ENCODE measurements around the gene CNR1.
"Not testable (repeated sequence)": the region's sequence is repeated elsewhere in the genome, so short reads cannot be mapped to it uniquely, and the experiment has no call there.

The CNR1 gene

GRCh38 chr6:88165844-88166492 is at the start of gene CNR1:
CNR1 (minus strand) TSS chr6:88166347; CDS start chr6:88145274, 21,073 bp downstream.
- DNase-seq: peak; percentile 71

DNA sequence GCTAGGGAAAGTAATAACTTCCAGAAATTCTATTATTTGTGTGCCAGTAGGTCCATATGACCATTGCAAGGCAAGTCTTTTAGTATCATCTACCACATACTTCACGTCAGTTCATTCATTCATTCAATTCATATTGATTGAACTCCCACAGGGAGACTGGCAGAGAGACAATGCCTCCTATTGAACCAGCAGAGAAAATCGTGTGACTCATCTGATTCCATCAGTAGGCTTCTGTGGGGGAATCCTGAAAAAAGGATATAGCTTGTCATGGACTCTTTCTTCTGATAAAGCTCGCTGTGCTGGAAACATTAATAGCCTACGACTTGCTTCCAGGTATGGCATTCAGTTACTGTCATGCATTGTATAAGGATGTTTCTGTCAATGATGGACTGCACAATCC is 45.3 kb upstream of the CNR1 start:
- DNase-seq: no peak

DNA sequence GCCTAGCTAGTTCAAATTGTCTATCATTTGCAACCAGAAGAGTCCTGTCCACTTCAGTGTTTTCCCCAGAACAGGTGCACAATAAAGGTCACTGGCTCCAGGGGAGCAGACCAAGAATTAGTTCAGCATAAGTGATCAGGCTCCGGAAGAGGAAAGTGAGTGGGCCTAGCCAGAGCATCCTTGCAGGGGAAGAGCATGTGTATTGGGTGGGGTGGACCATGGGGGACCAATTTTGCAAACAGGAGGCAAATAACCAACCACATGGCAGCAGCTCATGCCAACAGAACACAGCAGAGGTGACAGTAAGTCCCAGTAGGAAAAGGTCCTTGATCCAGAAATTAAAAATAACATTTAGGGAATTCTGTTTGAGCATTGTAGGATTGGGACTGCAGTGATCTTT is 43.2 kb upstream of the CNR1 start:
- DNase-seq: no peak

DNA sequence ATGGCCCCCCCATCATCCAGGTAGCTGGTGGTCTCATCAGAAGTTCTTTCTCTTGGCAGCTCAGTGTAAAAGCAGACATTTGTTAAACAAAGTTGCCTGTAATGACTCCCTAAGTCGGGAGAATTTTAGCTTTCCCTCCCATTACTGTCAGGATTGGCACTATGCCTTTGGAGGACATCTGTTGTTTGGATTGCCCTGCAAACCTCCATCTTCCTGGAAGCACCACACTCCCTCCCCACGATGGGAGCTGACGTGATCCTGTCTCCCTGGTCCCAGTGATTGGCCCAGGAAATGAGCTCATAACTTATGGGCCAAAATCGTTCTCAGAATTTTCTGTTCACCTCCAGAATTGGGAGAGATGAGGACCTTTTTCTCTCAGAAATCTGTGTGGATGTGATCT is 42.6 kb upstream of the CNR1 start:
- DNase-seq: peak; percentile 71

- not testable (repeated sequence) for DNase-seq
Measured at GRCh38 chr6:88201734-88202133, 35.6 kb upstream of the CNR1 start.

GRCh38 chr6:88184921-88185320 is 18.8 kb upstream of the CNR1 start:
- no peak for DNase-seq

- DNase-seq: no peak
Measured at GRCh38 chr6:88183471-88183870, 17.3 kb upstream of the CNR1 start.

- DNase-seq: no peak
Measured at GRCh38 chr6:88179692-88180091, 13.5 kb upstream of the CNR1 start.

DNA sequence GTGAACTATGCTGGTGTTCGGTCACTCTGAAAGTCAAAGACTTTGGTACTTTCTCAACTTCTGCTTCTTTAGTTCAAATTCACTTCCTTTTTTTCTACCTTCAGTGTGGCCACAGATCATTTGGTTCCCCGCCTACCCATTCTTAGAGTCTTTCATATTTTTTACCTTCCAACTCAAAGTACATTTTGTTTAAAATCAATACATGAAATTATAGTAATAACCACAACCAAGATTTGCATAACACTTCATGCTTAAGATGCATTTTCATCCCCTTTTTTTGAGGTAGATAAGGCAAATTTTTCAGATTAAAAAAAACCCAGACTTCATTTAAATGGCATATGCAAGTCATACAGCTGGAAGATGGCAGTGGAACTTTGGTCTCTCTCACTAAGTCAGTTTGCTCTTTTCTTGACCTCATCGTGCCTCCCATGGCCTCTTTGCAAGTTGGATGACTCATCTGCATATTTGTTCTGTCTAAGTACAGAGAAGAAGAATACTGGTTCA is 11.9 kb upstream of the CNR1 start:
- DNase-seq: no peak

DNA sequence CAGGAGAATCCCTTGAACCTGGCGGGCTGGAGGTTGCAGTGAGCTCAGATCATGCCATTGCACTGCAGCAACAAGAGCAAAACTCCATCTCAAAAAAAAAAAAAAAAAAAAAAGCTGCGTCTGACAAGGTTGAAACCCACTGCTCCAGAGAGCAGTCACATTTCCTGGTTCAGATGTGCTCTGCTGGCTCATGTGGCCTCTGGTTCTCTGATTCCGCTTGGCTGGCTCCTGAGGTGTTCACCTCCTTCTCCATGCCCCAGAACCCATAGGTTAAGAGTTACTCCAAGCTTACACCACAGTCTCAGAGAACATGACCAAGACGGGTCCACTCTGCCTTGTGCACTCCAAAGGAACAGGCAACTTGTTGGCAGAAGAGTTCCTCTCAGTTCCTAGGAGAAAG is 8.8 kb upstream of the CNR1 start:
- DNase-seq: no peak

- DNase-seq: no peak
Measured at GRCh38 chr6:88171312-88171711, 5.2 kb upstream of the CNR1 start.

DNA sequence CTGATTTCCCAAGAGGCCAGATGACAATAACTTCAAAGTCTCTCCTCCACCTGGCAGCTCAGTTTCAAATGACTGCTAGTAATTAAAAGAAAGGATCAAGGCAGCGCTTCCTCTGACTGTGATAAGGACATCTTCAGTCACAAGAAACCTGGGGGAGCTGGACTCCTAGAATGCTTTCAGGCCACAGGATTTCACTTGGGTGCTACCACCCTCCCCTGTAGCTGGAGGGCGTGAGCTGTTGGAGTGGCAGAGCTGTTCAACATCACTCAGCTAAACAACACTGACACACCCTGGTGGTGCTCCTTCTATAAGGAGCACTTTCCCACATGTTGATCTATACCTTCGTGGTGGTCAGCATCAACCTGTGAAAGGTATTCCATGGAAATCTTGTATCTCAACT is 2.2 kb upstream of the CNR1 start:
- DNase-seq: peak; percentile 19

DNA sequence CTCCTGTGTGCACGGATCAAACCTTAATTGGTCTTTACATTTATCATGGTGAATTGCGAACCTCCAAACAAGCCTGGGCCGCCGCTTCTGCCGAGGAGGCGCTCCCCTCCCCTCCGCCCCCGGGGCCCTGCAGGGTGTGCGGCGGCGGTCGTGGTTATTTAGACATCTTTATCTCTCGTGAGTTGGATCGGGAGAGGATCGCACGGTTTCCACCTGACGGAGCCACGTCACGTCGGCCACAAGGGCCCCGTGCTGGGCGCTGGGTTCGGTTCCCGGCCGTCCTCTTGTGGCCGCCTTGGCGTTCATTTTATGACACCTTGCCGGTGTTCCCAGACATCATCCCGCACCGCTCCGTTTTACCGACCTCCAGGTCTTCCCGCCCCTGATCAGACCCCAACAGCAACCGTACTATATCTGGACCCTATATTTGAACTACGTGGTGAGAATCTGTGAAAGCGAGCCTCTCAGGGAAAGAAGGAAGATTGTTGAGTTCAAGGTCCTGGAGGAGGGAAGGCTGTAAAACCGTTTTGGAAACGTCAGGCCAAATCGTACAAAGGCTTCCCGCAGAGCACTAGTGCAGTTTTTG is 1.3 kb upstream of the CNR1 start:
- no peak for DNase-seq

GRCh38 chr6:88166493-88167351 is 575 bp upstream of the CNR1 start:
- peak; percentile 69 for DNase-seq

- DNase-seq: peak; percentile 68
Measured at GRCh38 chr6:88165087-88165843, 882 bp downstream of the CNR1 start.

DNA sequence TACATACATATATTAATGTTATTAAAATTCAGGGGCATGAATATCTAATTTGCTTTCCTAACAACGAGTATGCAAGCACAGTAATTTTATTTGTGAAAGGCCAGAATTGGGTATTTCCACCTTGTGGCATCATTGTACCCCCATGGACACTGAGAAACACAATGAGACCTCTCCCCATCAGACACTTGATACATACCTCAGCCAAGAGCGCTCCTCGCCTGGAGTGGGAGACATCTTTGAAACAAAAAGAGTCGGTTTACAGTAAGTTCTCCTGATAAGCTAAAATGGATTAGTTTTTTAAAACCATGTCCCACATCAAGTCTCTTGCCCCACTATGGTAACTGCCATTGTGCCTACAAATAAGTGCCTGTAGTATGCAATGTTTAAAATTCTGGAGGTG is 2.1 kb downstream of the CNR1 start:
- no peak for DNase-seq

DNA sequence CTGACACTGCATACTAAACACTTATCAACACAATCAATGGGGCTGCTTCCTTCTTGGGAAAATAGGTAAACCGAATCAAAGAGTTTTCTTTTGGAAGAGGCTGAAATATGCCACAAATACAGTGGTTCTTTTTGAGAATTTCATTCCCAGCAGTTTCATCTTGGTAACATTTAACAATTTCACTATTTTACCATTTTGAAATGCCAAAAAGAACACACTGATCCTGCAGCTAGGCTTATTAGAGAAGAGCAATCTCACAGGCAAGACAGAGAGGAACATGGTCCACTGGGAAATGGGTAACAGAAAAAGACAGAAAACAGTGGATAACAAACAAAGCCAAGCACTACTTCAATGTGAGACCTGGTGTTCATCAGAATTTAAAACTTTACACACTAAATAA is 2.5 kb downstream of the CNR1 start:
- no peak for DNase-seq

DNA sequence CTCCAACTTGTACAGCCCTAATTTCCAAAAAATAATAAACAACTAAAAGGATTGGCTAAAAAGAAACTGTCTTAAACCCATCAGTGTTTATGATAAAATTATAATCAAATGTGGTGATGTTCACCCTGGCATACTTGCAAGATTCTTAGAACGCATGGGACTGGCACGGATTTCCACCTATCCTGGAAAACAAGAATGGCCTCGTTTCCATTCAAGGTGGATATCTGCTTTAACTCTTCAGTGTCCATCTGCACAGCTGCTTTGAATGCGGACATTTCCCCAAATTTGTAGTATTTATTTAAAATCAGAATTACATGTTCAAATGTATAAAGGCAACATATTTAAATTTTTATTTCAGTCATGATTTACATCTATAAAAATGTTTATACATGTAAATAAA is 4.2 kb downstream of the CNR1 start:
- no peak for DNase-seq

DNA sequence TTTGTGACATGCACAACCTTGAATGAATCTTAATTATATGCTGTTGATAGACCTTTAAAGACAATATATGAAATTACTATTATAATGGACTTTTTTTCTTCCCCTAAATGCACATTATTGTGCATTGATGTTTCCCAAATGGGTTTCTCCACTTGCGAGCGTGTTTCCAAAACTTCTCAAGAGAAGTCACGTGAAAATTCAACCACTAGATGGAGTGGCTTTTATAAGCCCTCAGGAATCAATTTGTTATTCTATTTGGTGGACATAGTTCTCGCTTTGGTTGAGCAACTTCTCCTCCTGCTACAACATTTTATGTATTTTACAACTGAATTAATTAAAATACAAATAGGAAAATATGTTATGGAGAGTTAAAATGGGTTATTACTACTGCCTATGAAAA is 9.0 kb downstream of the CNR1 start:
- no peak for DNase-seq

GRCh38 chr6:88145298-88145963 is 20.7 kb downstream of the CNR1 start:
- no peak for DNase-seq

DNA sequence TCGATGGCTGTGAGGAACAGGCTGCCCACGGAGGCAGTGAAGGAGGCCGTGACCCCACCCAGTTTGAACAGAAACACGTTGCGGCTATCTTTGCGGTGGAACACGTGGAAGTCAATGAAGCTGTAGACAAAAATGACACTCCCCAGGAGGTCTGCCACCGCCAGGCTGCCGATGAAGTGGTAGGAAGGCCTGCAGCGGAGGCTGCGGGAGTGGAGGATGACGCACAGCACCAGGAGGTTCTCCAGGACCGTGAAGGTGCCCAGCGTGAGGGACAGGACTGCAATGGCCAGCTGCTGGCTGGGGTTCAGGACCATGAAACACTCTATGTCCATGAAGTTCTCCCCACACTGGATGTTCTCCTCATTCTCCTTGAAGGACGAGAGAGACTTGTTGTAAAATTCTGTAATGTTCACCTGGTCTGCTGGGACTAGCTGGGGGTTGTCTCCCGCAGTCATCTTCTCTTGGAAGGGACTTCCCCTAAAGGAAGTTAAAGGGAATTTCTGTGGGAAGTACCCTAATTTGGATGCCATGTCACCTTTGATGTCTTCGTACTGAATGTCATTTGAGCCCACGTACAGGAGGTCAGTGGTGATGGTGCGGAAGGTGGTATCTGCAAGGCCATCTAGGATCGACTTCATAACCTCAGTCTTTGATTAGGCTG is 21.4 kb downstream of the CNR1 start:
- DNase-seq: no peak

All from NCI-H2171 treated with DMSO at 0.1 percent for 48 hours (cell line).